Neural cell (in vitro differentiated cells): ENCODE data around the gene TMEM253.

Experiments used
- CTCF ChIP-seq: fragments of 450-650 bp; IDR thresholded peaks from 2 replicates; pipeline ENCODE4 v1.5.1; 2014; ENCODE audit warnings: antibody characterized with exemption, mild to moderate bottlenecking, moderate library complexity; ENCODE audit not compliant: poor library complexity, severe bottlenecking
- EP300 ChIP-seq: fragments of 450-650 bp; conservative IDR thresholded peaks from 2 replicates; pipeline ENCODE4 v1.6.1; 2014; ENCODE audit warnings: antibody characterized with exemption, mild to moderate bottlenecking, moderate library complexity; ENCODE audit not compliant: poor library complexity, severe bottlenecking
- EZH2 ChIP-seq: fragments of 200-600, 300-800 bp; shearing (Covaris generic), sonication (generic); IDR thresholded peaks from 2 replicates; pipeline ENCODE4 v1.6.1; 2014; ENCODE audit warnings: antibody characterized with exemption, low read length, borderline replicate concordance, mild to moderate bottlenecking; ENCODE audit not compliant: insufficient read depth, poor library complexity, severe bottlenecking
- MXI1 ChIP-seq: fragments of 450-650 bp; conservative IDR thresholded peaks from 2 replicates; pipeline ENCODE4 v1.6.1; 2014; ENCODE audit warnings: antibody characterized with exemption, mild to moderate bottlenecking; ENCODE audit not compliant: poor library complexity, severe bottlenecking
- POLR2AphosphoS5 ChIP-seq: IDR thresholded peaks from 2 replicates; pipeline ENCODE4 v1.6.1; 2012
- RAD21 ChIP-seq: fragments of 450-650 bp; conservative IDR thresholded peaks from 2 replicates; pipeline ENCODE4 v1.6.1; 2014; ENCODE audit warnings: antibody characterized with exemption, mild to moderate bottlenecking, moderate library complexity
- REST ChIP-seq: IDR thresholded peaks from 2 replicates; pipeline ENCODE4 v1.6.1; 2012; ENCODE audit warnings: borderline replicate concordance
- SMC3 ChIP-seq: fragments of 450-650 bp; conservative IDR thresholded peaks from 2 replicates; pipeline ENCODE4 v1.6.1; 2014; ENCODE audit warnings: antibody characterized with exemption, mild to moderate bottlenecking, moderate library complexity; ENCODE audit not compliant: poor library complexity
- TAF1 ChIP-seq: IDR thresholded peaks from 2 replicates; pipeline ENCODE4 v1.6.1; 2012; ENCODE audit warnings: low read depth

DNA sequence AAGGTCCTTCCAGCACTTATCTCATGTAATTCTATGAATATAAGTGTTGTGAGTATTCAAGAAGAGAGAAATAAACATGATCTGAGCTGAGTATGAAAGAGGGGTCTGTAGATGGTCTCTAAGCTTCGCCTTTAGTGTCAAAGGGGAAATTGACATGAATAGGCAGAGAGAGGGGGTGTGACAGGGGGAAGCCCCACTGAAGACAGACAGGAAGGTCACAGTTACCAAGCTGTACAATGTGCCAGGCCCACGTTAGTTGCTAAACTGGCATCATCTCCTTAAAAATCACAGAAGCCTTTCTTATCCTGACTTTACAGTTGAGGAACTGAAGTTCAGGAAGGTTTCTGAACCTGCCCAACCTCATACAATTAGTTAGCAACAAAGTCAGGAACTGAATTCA is 23.2 kb upstream of the TMEM253 start:
- no peak for TF ChIP-seq CTCF
- no peak for TF ChIP-seq EZH2
- TF ChIP-seq TAF1 = no peak
- TF ChIP-seq MXI1 = no peak
- no peak for TF ChIP-seq EP300
- TF ChIP-seq REST = no peak
- TF ChIP-seq RAD21 = no peak
- no peak for TF ChIP-seq POLR2AphosphoS5
- no peak for TF ChIP-seq SMC3
